Large intestine (tissue), 3 donors: ENCODE results near the gene TSPEAR. TPM values are rescaled to one million over a fixed set of nuclear protein-coding genes. Genes with fewer than 3 reads are reported as not detected.

Experiments
- DNase-seq, 2 donors: peaks; one replicate each; pipeline versions ENCODE4 v3.0.0 to v3.0.0-alpha.2; 2013
- H3K27ac ChIP-seq: one replicate; pipeline ENCODE4 v1.5.1; 2013; ENCODE audit warnings: low read length
- H3K27me3 ChIP-seq: 2 replicates; pipeline ENCODE4 v1.6.1; 2013; ENCODE audit warnings: low read length; ENCODE audit not compliant: control insufficient read depth, insufficient read depth
- H3K36me3 ChIP-seq: 2 replicates; pipeline ENCODE4 v1.6.1; 2013; ENCODE audit warnings: low read length; ENCODE audit not compliant: control insufficient read depth, insufficient read depth
- H3K4me1 ChIP-seq: one replicate; pipeline ENCODE4 v1.6.1; 2013; ENCODE audit warnings: low read length; ENCODE audit not compliant: control insufficient read depth, insufficient read depth
- H3K4me3 ChIP-seq: one replicate; pipeline ENCODE4 v1.5.1; 2013; ENCODE audit warnings: low read length
- H3K9me3 ChIP-seq: one replicate; pipeline ENCODE4 v1.6.1; 2013; ENCODE audit warnings: mild to moderate bottlenecking, low read depth, low read length, moderate library complexity; ENCODE audit not compliant: control insufficient read depth
- WGBS: methylation state at CpG from one replicate; pipeline ENCODE4 v1.1.5; 2013; ENCODE audit warnings: low lambda C conversion rate; ENCODE audit not compliant: insufficient coverage; 5-methylcytosine and 5-hydroxymethylcytosine counted together
- polyA plus RNA-seq: library from polyadenylated mRNA; unstranded; fragments of 120-200 nt; gene quantifications from one replicate; pipeline ENCODE4 v1.2.1, GENCODE V29; 2013

TSPEAR gene
- polyA plus RNA-seq, 1 donor = 0.55 TPM

- Histone ChIP-seq H3K9me3 (peaks cover 11% of the 10 kb centered on the region), H3K36me3 (no peaks in the 10 kb centered on the region), H3K4me3 (no peak overlapping the region), H3K4me1 (peaks cover 10% of the 10 kb centered on the region), H3K27ac (no peak overlapping the region), H3K27me3 (peaks cover 90% of the 10 kb centered on the region)
- no CpG with 5 or more reads among the region's 45 CpGs for WGBS
- DNase-seq = no peak
These were observed 1.7 kb downstream of the TSPEAR start for GRCh38 chr21:44709426-44710293.

- Histone ChIP-seq H3K9me3 (peaks cover 11% of the 10 kb centered on the region), H3K27me3 (peaks cover 91% of the 10 kb centered on the region), H3K4me1 (peaks cover 10% of the 10 kb centered on the region), H3K27ac (no peak overlapping the region), H3K36me3 (no peaks in the 10 kb centered on the region), H3K4me3 (no peak overlapping the region)
- no peak for DNase-seq
- WGBS = no CpG with 5 or more reads among the region's 25 CpGs
These were observed 2.4 kb downstream of the TSPEAR start for GRCh38 chr21:44708866-44709425.

- H3K9me3 ChIP-seq = peaks cover 11% of the 10 kb centered on the region
- H3K36me3 ChIP-seq = no peaks in the 10 kb centered on the region
- DNase-seq = no peak
- H3K27ac ChIP-seq = no peak overlapping the region
- H3K27me3 ChIP-seq = peaks cover 91% of the 10 kb centered on the region
- H3K4me3 ChIP-seq = no peak overlapping the region
- WGBS = no CpG with 5 or more reads among the region's 13 CpGs
- peaks cover 10% of the 10 kb centered on the region for H3K4me1 ChIP-seq
These were observed 3.0 kb downstream of the TSPEAR start for GRCh38 chr21:44708213-44708865.

GRCh38 chr21:44706706-44707581 is 4.4 kb downstream of the TSPEAR start:
- Histone ChIP-seq H3K36me3 (no peaks in the 10 kb centered on the region), H3K27ac (no peak overlapping the region), H3K9me3 (peaks cover 11% of the 10 kb centered on the region), H3K27me3 (peaks cover 91% of the 10 kb centered on the region), H3K4me3 (no peak overlapping the region), H3K4me1 (peaks cover 10% of the 10 kb centered on the region)
- no peak for DNase-seq
- no CpG with 5 or more reads among the region's 46 CpGs for WGBS

GRCh38 chr21:44706026-44706705 is 5.2 kb downstream of the TSPEAR start:
- Histone ChIP-seq H3K36me3 (no peaks in the 10 kb centered on the region), H3K9me3 (peaks cover 11% of the 10 kb centered on the region), H3K4me3 (no peak overlapping the region), H3K27ac (no peak overlapping the region), H3K27me3 (peaks cover 88% of the 10 kb centered on the region), H3K4me1 (peaks cover 8% of the 10 kb centered on the region)
- DNase-seq = no peak
- WGBS = no CpG with 5 or more reads among the region's 54 CpGs

- no CpG with 5 or more reads among the region's 13 CpGs for WGBS
- Histone ChIP-seq H3K4me3 (no peak overlapping the region), H3K27ac (no peak overlapping the region), H3K27me3 (peaks cover 85% of the 10 kb centered on the region), H3K4me1 (peaks cover 2% of the 10 kb centered on the region), H3K36me3 (no peaks in the 10 kb centered on the region), H3K9me3 (peaks cover 11% of the 10 kb centered on the region)
- DNase-seq = no peak
These were observed 6.8 kb downstream of the TSPEAR start for GRCh38 chr21:44704636-44705001.

- Histone ChIP-seq H3K36me3 (no peaks in the 10 kb centered on the region), H3K4me1 (peaks cover 2% of the 10 kb centered on the region), H3K27me3 (peaks cover 82% of the 10 kb centered on the region), H3K4me3 (no peak overlapping the region), H3K27ac (no peak overlapping the region), H3K9me3 (peaks cover 7% of the 10 kb centered on the region)
- no peak for DNase-seq
- no CpG with 5 or more reads among the region's 13 CpGs for WGBS
These were observed 7.4 kb downstream of the TSPEAR start for GRCh38 chr21:44703731-44704635.

- H3K36me3 ChIP-seq = no peaks in the 10 kb centered on the region
- peaks cover 7% of the 10 kb centered on the region for H3K4me1 ChIP-seq
- H3K4me3 ChIP-seq = no peak overlapping the region
- WGBS = no CpG with 5 or more reads among the region's 16 CpGs
- peaks cover 81% of the 10 kb centered on the region for H3K27me3 ChIP-seq
- peaks cover 7% of the 10 kb centered on the region for H3K9me3 ChIP-seq
- DNase-seq = no peak
- no peak overlapping the region for H3K27ac ChIP-seq
These were observed 8.2 kb downstream of the TSPEAR start for GRCh38 chr21:44702973-44703730.
